HepG2 (cell line): ENCODE data around the gene CA14.

ENCODE experiments used
- EP300 ChIP-seq, 3 experiments: sonication (generic) in 1 of 3; formaldehyde crosslinking in 1 of 3; IDR thresholded peaks; 2 replicates each; pipeline versions ENCODE4 v1.5.1 to v1.6.1; 2011 to 2020; ENCODE audit warnings: low read depth in 2 of 3, low read length in 2 of 3, borderline replicate concordance in 1 of 3, improper control_type of control experiment in 1 of 3, mild to moderate bottlenecking in 1 of 3, missing genetic modification reagents in 1 of 3, moderate library complexity in 1 of 3
- EZH2 ChIP-seq: conservative IDR thresholded peaks from 2 replicates; pipeline ENCODE4 v1.6.1; 2012; ENCODE audit warnings: mild to moderate bottlenecking, low read depth, low read length, moderate library complexity

DNA sequence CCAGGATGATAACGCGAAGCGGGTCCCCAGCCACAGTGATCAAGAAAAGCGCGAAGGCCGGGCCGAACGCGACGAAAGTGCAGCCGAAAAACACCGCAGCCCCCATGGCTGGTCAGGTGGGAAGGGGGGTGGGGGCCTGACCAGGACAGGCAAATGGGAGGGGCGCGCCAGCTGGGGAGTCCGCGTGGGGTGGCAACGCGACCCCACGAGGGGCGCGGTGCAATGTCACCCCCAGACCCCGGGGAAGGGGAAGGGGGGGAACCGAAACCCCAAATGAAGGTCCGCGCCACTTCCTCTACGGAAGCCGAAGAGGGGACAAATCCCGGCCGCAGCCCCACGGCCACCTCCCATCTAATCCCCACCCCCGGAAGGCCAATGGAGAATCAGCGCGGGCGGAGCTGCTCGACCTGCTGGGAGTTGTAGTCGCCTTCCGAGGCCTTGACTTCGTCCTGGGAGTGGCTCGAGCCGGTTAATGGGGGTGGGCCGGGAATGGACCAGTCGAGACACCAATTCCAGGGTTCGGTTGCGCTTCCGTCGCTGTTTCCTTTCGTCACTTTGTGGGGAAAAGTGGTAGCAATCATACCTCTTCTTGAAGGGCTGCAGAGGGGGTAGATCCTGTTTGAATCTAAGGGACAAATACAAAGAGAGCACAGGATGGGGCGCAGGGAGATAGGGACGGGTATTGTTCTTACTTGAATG, 11.3 kb downstream of the CA14 start, which contains the start of gene APH1A:
- TF ChIP-seq EP300 (IDR thresholded peaks at IDR 0.05; ENCODE audit: low read depth in 2 of 2, low read length in 2 of 2): no peak
- TF ChIP-seq EP300 (CRISPR knock-in tag; IDR thresholded peaks at IDR 0.05; ENCODE audit: borderline replicate concordance): no peak
- no peak for TF ChIP-seq EZH2
